Naive thymus-derived CD4-positive, alpha-beta T cell (primary cell): ENCODE measurements around the gene SPSB3. TPM values are rescaled to one million over a fixed set of nuclear protein-coding genes. Genes with fewer than 3 reads are reported as not detected.

Experiments used
- ATAC-seq: fragments of 150-1000 bp; cut with Tn5 transposase; 2 replicates; pipeline ENCODE4 v1.10.0; 2021; ENCODE audit warnings: mild to moderate bottlenecking, moderate library complexity
- CTCF ChIA-PET: fragments of 350-600 bp; sonication (Branson Sonifier 250); formaldehyde crosslinking; loops from one replicate; lab custom pipeline; 2021; ENCODE audit warnings: antibody characterized with exemption; lab: Charles Lee
- POLR2A ChIA-PET: fragments of 350-600 bp; sonication (Branson Sonifier 250); formaldehyde crosslinking; loops from one replicate; lab custom pipeline; 2021; ENCODE audit warnings: antibody characterized with exemption, inconsistent platforms; lab: Charles Lee
- DNase-seq, 9 donors: peaks; one replicate each; pipeline versions ENCODE4 v3.0.0 to v3.0.0-alpha.2; 2020 to 2022; ENCODE audit warnings: mixed read lengths in 1 of 9
- H3K27ac ChIP-seq: one replicate; pipeline ENCODE4 v1.7.0; 2013; ENCODE audit warnings: mild to moderate bottlenecking, low read depth, low read length, moderate library complexity
- H3K27me3 ChIP-seq, 2 donors: one replicate each; pipeline ENCODE4 v1.7.0; 2013; ENCODE audit warnings: low read length in 2 of 2, mild to moderate bottlenecking in 2 of 2, moderate library complexity in 2 of 2; ENCODE audit not compliant: control insufficient read depth in 2 of 2, insufficient read depth in 2 of 2
- H3K36me3 ChIP-seq, 3 experiments: 1 replicate in 2 of 3; 2 replicates in 1 of 3; pipeline ENCODE4 v1.7.0; 2013; ENCODE audit warnings: low read length in 3 of 3, mild to moderate bottlenecking in 3 of 3, moderate library complexity in 1 of 3; ENCODE audit not compliant: insufficient read depth in 3 of 3, control insufficient read depth in 2 of 3
- H3K4me1 ChIP-seq, 2 donors: one replicate each; pipeline ENCODE4 v1.7.0; 2013; ENCODE audit warnings: low read length in 2 of 2, mild to moderate bottlenecking in 2 of 2, moderate library complexity in 1 of 2; ENCODE audit not compliant: control insufficient read depth in 2 of 2, insufficient read depth in 2 of 2
- H3K4me3 ChIP-seq: 2 replicates; pipeline ENCODE4 v1.7.0; 2013; ENCODE audit warnings: mild to moderate bottlenecking, low read length
- H3K9me3 ChIP-seq, 3 experiments: 1 replicate in 2 of 3; 2 replicates in 1 of 3; pipeline ENCODE4 v1.7.0; 2013; ENCODE audit warnings: low read length in 3 of 3; ENCODE audit not compliant: control insufficient read depth in 2 of 3
- H3K27ac Mint-ChIP-seq, 9 donors: one replicate each; pipeline ENCODE4 v1.8.0; 2020 to 2022; ENCODE audit warnings: mixed read lengths in 9 of 9, mild to moderate bottlenecking in 8 of 9, moderate library complexity in 5 of 9, inconsistent platforms in 2 of 9
- H3K27me3 Mint-ChIP-seq, 5 donors: one replicate each; pipeline ENCODE4 v1.8.0; 2021 to 2022; ENCODE audit warnings: mixed read lengths in 5 of 5, mild to moderate bottlenecking in 1 of 5
- H3K36me3 Mint-ChIP-seq, 5 donors: one replicate each; pipeline ENCODE4 v1.8.0; 2020 to 2022; ENCODE audit warnings: mixed read lengths in 5 of 5, mild to moderate bottlenecking in 3 of 5, inconsistent platforms in 1 of 5
- H3K4me1 Mint-ChIP-seq, 7 donors: one replicate each; pipeline ENCODE4 v1.8.0; 2020 to 2022; ENCODE audit warnings: mixed read lengths in 7 of 7, mild to moderate bottlenecking in 3 of 7, inconsistent platforms in 1 of 7
- H3K4me3 Mint-ChIP-seq, 10 donors: one replicate each; pipeline ENCODE4 v1.8.0; 2020 to 2022; ENCODE audit warnings: mild to moderate bottlenecking in 10 of 10, mixed read lengths in 10 of 10, moderate library complexity in 6 of 10, inconsistent platforms in 2 of 10
- H3K9me3 Mint-ChIP-seq, 11 donors: one replicate each; pipeline ENCODE4 v1.8.0; 2020 to 2022; ENCODE audit warnings: mixed read lengths in 11 of 11, mild to moderate bottlenecking in 4 of 11, inconsistent platforms in 1 of 11, moderate library complexity in 1 of 11
- intact Hi-C, 2 donors: fragments of 100-400 bp; cut with micrococcal nuclease; formaldehyde crosslinking; loops; one replicate each; pipeline ENCODE4 v1.15.1; 2023
- polyA plus RNA-seq, 2 donors: library from polyadenylated mRNA; unstranded; fragments of 300-500 nt; fragmentation: Illumina TruSeq; gene quantifications; one replicate each; pipeline ENCODE4 v1.2.3, GENCODE V29; 2021
- total RNA-seq, 6 experiments: library from RNA in 5 of 6; stranded (reverse) in 5 of 6; gene quantifications; 1 replicate in 5 of 6; 2 replicates in 1 of 6; pipeline ENCODE4 v1.2.3 and lab custom pipeline; 2021 to 2026

SPSB3 gene
- total and polyA plus RNA-seq, 7 experiments from 2014 or later, result 38.2 to 127 (median 67.0) TPM

DNA sequence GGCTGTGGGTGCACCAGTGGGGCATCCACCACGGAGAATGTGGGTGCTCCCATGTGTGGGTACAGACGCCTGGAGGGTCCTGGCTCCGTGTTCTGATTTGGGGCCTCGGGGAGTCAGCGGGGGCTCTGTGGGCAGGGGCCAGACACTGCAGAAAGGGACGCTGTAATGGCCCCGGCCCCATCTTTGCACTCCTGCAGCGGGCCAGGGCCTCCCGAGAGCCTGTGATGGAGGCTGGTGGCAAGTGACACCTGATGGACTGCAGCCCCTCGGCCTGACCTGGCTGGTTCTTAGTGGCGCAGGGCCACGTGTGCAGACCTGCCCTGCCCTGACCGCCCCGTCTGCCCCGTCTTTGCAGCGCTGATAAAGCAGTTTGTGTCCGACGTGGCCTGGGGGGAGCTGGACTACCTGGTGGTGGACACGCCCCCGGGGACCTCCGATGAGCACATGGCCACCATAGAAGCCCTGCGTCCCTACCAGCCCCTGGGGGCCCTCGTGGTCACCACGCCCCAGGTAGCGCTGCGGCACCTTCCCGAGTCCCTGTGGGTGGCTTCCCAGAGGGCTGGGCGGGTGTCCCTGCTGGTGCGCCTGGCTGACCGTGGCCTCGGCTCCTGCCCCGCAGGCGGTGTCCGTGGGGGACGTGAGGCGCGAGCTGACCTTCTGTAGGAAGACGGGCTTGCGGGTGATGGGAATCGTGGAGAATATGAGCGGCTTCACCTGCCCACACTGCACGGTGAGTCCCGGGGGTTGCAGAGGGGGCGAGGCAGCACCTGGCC, 5.1 kb upstream of the SPSB3 start:
- intact Hi-C loops, result loop anchor here (10.0 kb wide), 4 partner anchors 363 to 1203 kb away; partner anchors contain the start of genes TRAF7 (in 2 of the 2), UBE2I (in 1 of the 2) and UQCC4 (in 1 of the 2)
- CTCF ChIA-PET, result no interaction called here

DNA sequence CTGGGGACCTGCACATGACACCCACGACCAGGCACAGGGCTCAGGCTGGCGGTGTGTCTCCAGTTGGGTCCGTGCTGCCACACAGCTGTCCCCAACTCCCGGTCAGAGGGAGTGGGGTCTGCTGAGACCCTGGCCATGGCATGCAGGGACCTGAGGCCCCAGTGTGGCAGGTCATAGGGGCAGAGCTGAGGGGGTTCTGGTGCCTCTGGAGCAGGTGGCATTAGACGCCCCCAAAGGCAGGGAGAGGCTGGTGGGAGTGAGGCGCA, 4.6 kb upstream of the SPSB3 start:
- Mint-ChIP-seq H3K9me3 (no peaks in the 10 kb centered on the region), H3K27ac (peak overlapping the region in 1 of 9 donors; percentile 43), H3K4me3 (peak overlapping the region in 1 of 10 donors; percentile 17), H3K36me3 (peaks cover 0 to 5% (median 4%) of the 10 kb centered on the region in 5 donors), H3K27me3 (peaks cover 0 to 2% (median 0%) of the 10 kb centered on the region in 5 donors), H3K4me1 (peaks cover 5 to 34% (median 12%) of the 10 kb centered on the region in 7 donors)
- no peak overlapping the region for H3K27ac ChIP-seq
- peaks cover 0 to 71% (median 4%) of the 10 kb centered on the region in 3 experiments for H3K36me3 ChIP-seq
- intact Hi-C loops, result loop anchor here (10.0 kb wide), 4 partner anchors 362 to 1202 kb away; partner anchors contain the start of genes TRAF7 (in 2 of the 2), UBE2I (in 1 of the 2) and UQCC4 (in 1 of the 2)
- DNase-seq (peak in 1 of 9 donors; percentile 5), ATAC-seq (no peak)
- ChIA-PET CTCF (no interaction called here), POLR2A (no interaction called here)
- H3K27me3 ChIP-seq, result no peaks in the 10 kb centered on the region
- H3K9me3 ChIP-seq, result no peaks in the 10 kb centered on the region
- H3K4me3 ChIP-seq, result no peak overlapping the region
- peaks cover 5 to 20% of the 10 kb centered on the region in 2 donors for H3K4me1 ChIP-seq

More for the DNA sequence above, 5.1 kb upstream of the SPSB3 start:
- peaks cover 5 to 33% (median 12%) of the 10 kb centered on the region in 7 donors for H3K4me1 Mint-ChIP-seq
- peak overlapping the region in 1 of 9 donors; percentile 43 for H3K27ac Mint-ChIP-seq
- Histone ChIP-seq H3K27ac (no peak overlapping the region), H3K4me3 (no peak overlapping the region), H3K9me3 (no peaks in the 10 kb centered on the region), H3K4me1 (peaks cover 5 to 20% of the 10 kb centered on the region in 2 donors), H3K27me3 (no peaks in the 10 kb centered on the region), H3K36me3 (peaks cover 0 to 74% (median 4%) of the 10 kb centered on the region in 3 experiments)
- peaks cover 0 to 2% (median 0%) of the 10 kb centered on the region in 5 donors for H3K27me3 Mint-ChIP-seq
- H3K4me3 Mint-ChIP-seq, result no peak overlapping the region
- no peaks in the 10 kb centered on the region for H3K9me3 Mint-ChIP-seq
- DNase-seq (peak in 1 of 9 donors; percentile 4), ATAC-seq (no peak)
- peaks cover 0 to 5% (median 4%) of the 10 kb centered on the region in 5 donors for H3K36me3 Mint-ChIP-seq
- POLR2A ChIA-PET, result no interaction called here

DNA sequence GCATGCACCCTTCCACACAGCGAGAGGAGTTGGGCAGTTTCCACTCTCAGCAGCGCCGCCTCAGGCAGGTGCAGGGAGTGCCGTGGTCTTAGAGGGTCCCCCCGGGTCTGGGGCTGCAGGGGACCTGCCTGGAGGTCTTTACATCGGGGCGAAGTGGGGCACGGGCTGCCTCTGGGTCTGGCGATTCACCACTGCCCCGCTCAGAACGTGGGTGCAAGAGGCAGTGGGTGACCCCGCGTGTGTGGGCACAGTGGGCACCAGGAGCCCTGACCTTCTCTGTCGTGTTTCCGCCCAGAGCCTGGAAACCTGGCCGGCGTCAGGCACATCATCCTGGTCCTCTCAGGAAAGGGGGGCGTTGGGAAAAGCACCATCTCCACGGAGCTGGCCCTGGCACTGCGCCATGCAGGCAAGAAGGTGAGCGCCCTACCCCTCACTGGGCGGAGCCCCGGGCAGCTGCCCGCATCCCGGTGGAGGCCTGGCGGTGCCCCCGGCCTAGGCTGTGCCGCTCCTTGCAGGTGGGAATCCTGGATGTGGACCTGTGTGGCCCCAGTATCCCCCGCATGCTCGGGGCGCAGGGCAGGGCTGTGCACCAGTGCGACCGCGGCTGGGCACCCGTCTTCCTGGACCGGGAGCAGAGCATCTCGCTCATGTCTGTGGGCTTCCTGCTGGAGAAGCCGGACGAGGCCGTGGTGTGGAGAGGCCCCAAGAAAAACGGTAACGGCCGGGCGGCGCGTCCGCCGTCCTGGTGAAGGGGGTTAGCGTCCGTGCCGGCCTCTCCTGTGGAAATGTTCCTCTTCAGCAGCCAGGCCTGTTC, 4.1 kb upstream of the SPSB3 start:
- peaks cover 0 to 65% (median 4%) of the 10 kb centered on the region in 3 experiments for H3K36me3 ChIP-seq
- Mint-ChIP-seq H3K36me3 (peaks cover 0 to 5% (median 4%) of the 10 kb centered on the region in 5 donors), H3K4me1 (peaks cover 5 to 39% (median 17%) of the 10 kb centered on the region in 7 donors), H3K27me3 (peaks cover 0 to 2% (median 0%) of the 10 kb centered on the region in 5 donors), H3K9me3 (no peaks in the 10 kb centered on the region), H3K4me3 (peak overlapping the region in 1 of 10 donors; percentile 17), H3K27ac (peak overlapping the region in 2 of 9 donors; percentile 30 to 31)
- H3K9me3 ChIP-seq, result no peaks in the 10 kb centered on the region
- H3K4me3 ChIP-seq, result no peak overlapping the region
- ChIA-PET CTCF (no interaction called here), POLR2A (no interaction called here)
- ATAC-seq (no peak), DNase-seq (peak in 1 of 9 donors; percentile 7)
- no peaks in the 10 kb centered on the region for H3K27me3 ChIP-seq
- no peak overlapping the region for H3K27ac ChIP-seq
- intact Hi-C loops, result loop anchor here (10.0 kb wide), 4 partner anchors 362 to 1202 kb away; partner anchors contain the start of genes TRAF7 (in 2 of the 2), UBE2I (in 1 of the 2) and UQCC4 (in 1 of the 2)
- peaks cover 7 to 20% of the 10 kb centered on the region in 2 donors for H3K4me1 ChIP-seq

DNA sequence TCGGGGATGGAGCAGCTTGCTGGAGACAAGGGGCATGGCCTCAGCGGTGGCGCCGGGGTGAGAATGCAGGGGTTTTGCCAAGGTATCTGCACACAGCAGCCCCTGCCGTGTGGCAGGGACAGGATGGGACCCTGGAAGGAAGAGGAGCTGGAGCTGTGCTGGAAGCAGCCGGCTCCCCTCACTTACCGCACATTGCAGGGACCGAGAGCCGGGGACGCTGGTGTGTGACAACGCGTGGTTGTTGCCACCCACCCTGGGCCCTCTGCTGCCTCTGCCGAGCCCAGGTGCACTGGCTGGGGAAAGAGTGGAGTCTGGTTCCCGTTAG, 3.4 kb upstream of the SPSB3 start:
- no peaks in the 10 kb centered on the region for H3K9me3 ChIP-seq
- POLR2A ChIA-PET, result no interaction called here
- H3K9me3 Mint-ChIP-seq, result no peaks in the 10 kb centered on the region

DNA sequence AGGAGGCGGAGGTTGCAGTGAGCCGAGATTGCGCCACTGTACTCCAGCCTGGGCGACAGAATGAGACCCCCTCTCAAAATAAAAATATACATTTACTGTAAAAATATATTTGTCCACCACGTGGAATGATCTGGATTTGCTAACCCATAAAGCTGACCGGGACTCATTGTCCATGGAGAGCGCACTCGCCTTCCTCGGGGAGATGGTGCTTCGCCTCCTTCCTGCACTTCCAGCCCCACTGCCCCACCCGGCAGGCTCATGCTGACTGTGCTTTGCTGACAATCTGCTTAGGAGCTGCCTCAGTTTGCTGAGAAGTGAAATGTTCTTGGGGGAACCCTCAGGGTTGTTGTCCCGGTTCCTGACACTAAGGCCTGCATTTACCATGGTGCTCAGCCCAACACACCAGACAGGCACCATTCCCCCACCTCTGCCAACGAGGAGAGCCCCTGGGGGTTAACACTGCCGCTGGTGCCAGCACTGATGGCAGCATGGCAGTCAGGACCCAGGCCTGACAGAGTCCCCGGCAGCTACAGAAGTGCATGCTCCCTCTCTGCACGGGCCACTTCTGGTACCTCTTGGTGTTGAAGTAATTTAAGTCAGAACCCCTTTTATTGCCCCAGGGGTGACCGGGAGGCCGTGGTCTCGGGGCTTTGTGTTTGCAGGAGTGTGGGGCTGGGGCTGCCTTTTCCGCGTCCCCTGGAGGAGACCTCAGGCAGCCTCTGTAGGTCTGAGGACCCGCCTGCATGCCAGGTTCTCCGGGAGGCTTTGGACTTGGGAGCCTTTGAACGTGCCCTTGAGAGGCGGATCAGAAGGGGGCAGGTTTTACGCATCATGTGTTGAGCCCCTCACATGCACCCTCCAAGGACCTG, 2.8 kb upstream of the SPSB3 start:
- H3K36me3 Mint-ChIP-seq, result peaks cover 0 to 5% (median 4%) of the 10 kb centered on the region in 5 donors
- CTCF ChIA-PET, result no interaction called here
- no peak for DNase-seq
- Histone ChIP-seq H3K36me3 (peaks cover 0 to 53% (median 4%) of the 10 kb centered on the region in 3 experiments), H3K9me3 (no peaks in the 10 kb centered on the region), H3K4me3 (no peak overlapping the region), H3K4me1 (peaks cover 13 to 28% of the 10 kb centered on the region in 2 donors), H3K27me3 (no peaks in the 10 kb centered on the region), H3K27ac (no peak overlapping the region)
- intact Hi-C loops, result loop anchor here (10.0 kb wide), 4 partner anchors 360 to 1200 kb away; partner anchors contain the start of genes TRAF7 (in 2 of the 2), UBE2I (in 1 of the 2) and UQCC4 (in 1 of the 2)
- H3K9me3 Mint-ChIP-seq, result no peaks in the 10 kb centered on the region
- ATAC-seq, result no peak
- peak overlapping the region in 5 of 9 donors; percentile 18 to 68 (median 55) for H3K27ac Mint-ChIP-seq
- peaks cover 5 to 45% (median 21%) of the 10 kb centered on the region in 7 donors for H3K4me1 Mint-ChIP-seq
- H3K27me3 Mint-ChIP-seq, result peaks cover 0 to 2% (median 0%) of the 10 kb centered on the region in 5 donors
- POLR2A ChIA-PET, result interaction anchor here (0.6 to 1.3 kb wide), 3 partner anchors 11 to 370 kb away, joined by 3 to 5 read pairs (median 4); no protein-coding TSS in a partner anchor
- peak overlapping the region in 9 of 10 donors; percentile 31 to 77 (median 73) for H3K4me3 Mint-ChIP-seq

More for the DNA sequence above, 3.4 kb upstream of the SPSB3 start:
- ATAC-seq (no peak), DNase-seq (no peak)
- H3K4me1 Mint-ChIP-seq, result peaks cover 5 to 45% (median 21%) of the 10 kb centered on the region in 7 donors
- peak overlapping the region in 1 of 9 donors; percentile 30 for H3K27ac Mint-ChIP-seq
- peaks cover 0 to 5% (median 4%) of the 10 kb centered on the region in 5 donors for H3K36me3 Mint-ChIP-seq
- no peak overlapping the region for H3K27ac ChIP-seq
- H3K27me3 ChIP-seq, result no peaks in the 10 kb centered on the region
- peaks cover 0 to 59% (median 4%) of the 10 kb centered on the region in 3 experiments for H3K36me3 ChIP-seq
- peaks cover 0 to 2% (median 0%) of the 10 kb centered on the region in 5 donors for H3K27me3 Mint-ChIP-seq
- CTCF ChIA-PET, result no interaction called here
- no peak overlapping the region for H3K4me3 ChIP-seq
- H3K4me3 Mint-ChIP-seq, result peak overlapping the region in 1 of 10 donors; percentile 65
- H3K4me1 ChIP-seq, result peaks cover 13 to 26% of the 10 kb centered on the region in 2 donors
- intact Hi-C loops, result loop anchor here (10.0 kb wide), 4 partner anchors 361 to 1201 kb away; partner anchors contain the start of genes TRAF7 (in 2 of the 2), UBE2I (in 1 of the 2) and UQCC4 (in 1 of the 2)
